Tibial artery (tissue), 4 donors: ENCODE measurements around the gene CASZ1.

Experiments
- DNase-seq, 2 donors: peaks; one replicate each; pipeline ENCODE4 v3.0.0-alpha.2; 2019
- H3K27ac ChIP-seq, 2 donors: fragments of 200-600 bp; sonication (generic) in 1 of 2; 1 replicate in 1 of 2; 2 replicates in 1 of 2; pipeline ENCODE4 v1.5.1; 2018 to 2019; ENCODE audit warnings: mild to moderate bottlenecking in 1 of 2
- H3K27me3 ChIP-seq, 2 donors: fragments of 200-600 bp; sonication (generic) in 1 of 2; one replicate each; pipeline versions ENCODE4 v1.5.1 to v1.6.0; 2016 to 2019
- H3K36me3 ChIP-seq, 3 donors: fragments of 200-600 bp; sonication (generic) in 2 of 3; one replicate each; pipeline ENCODE4 v1.5.1; 2016 to 2019; ENCODE audit warnings: mild to moderate bottlenecking in 2 of 3
- H3K4me1 ChIP-seq, 4 donors: fragments of 200-600 bp; sonication (generic) in 2 of 4; 1 replicate in 3 of 4; 2 replicates in 1 of 4; pipeline ENCODE4 v1.5.1; 2016 to 2019
- H3K4me3 ChIP-seq, 2 donors: fragments of 200-600 bp; sonication (generic) in 1 of 2; 1 replicate in 1 of 2; 2 replicates in 1 of 2; pipeline ENCODE4 v1.5.1; 2018 to 2019; ENCODE audit warnings: mild to moderate bottlenecking in 2 of 2
- H3K9me3 ChIP-seq, 3 donors: fragments of 200-600 bp; sonication (generic) in 1 of 3; one replicate each; pipeline ENCODE4 v1.5.1; 2016 to 2019
- intact Hi-C: fragments of 100-400 bp; cut with DNase I; formaldehyde crosslinking; loops from one replicate; pipeline ENCODE4 v1.15.0; 2023; ENCODE audit warnings: low total_unique reads
- TF ChIP-seq, protein P1 (sequence below), 2 experiments: fragments of 200-600 bp in 1 of 2; fragments of 450-650 bp in 1 of 2; IDR thresholded peaks; one replicate each; pipeline ENCODE4 v1.5.1; 2017 to 2019; ENCODE audit warnings: antibody characterized with exemption in 2 of 2, mild to moderate bottlenecking in 1 of 2, moderate library complexity in 1 of 2

The CASZ1 gene

DNA sequence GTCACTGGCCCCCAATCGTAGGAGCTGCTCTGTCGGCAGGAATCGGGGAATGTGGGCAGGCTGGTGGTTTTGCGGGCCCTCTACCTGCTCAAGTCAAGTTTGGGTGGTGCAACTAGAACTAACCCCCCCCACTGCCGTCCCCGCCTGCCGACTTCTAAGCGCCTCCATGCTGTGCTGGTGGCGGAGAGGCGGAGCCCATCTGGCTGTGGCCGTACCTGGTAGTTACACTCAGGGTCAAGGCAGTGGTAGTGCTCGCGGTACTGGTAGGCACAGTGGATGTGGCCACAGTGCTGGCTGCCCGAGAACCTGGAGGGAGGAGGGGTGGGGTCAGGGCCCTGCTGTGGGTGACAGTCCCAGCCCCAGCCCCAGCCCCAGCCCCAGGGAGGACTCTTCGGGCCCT lies 140.0 kb downstream of the CASZ1 start:
- H3K36me3 ChIP-seq: peaks cover 27 to 96% (median 54%) of the 10 kb centered on the region in 3 donors
- DNase-seq: no peak
- H3K4me3 ChIP-seq: no peak overlapping the region
- H3K4me1 ChIP-seq: peaks cover 0 to 5% (median 0%) of the 10 kb centered on the region in 4 donors
- H3K9me3 ChIP-seq: no peaks in the 10 kb centered on the region
- intact Hi-C loops: no loop called here
- TF ChIP-seq, protein P1, sequence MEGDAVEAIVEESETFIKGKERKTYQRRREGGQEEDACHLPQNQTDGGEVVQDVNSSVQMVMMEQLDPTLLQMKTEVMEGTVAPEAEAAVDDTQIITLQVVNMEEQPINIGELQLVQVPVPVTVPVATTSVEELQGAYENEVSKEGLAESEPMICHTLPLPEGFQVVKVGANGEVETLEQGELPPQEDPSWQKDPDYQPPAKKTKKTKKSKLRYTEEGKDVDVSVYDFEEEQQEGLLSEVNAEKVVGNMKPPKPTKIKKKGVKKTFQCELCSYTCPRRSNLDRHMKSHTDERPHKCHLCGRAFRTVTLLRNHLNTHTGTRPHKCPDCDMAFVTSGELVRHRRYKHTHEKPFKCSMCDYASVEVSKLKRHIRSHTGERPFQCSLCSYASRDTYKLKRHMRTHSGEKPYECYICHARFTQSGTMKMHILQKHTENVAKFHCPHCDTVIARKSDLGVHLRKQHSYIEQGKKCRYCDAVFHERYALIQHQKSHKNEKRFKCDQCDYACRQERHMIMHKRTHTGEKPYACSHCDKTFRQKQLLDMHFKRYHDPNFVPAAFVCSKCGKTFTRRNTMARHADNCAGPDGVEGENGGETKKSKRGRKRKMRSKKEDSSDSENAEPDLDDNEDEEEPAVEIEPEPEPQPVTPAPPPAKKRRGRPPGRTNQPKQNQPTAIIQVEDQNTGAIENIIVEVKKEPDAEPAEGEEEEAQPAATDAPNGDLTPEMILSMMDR (IDR thresholded peaks at IDR 0.05): no peak
- H3K27me3 ChIP-seq: no peaks in the 10 kb centered on the region
- no peak overlapping the region for H3K27ac ChIP-seq

GRCh38 chr1:10655002-10655401 lies 141.4 kb downstream of the CASZ1 start:
- no peaks in the 10 kb centered on the region for H3K27me3 ChIP-seq
- H3K27ac ChIP-seq: no peak overlapping the region
- DNase-seq: no peak
- H3K4me3 ChIP-seq: no peak overlapping the region
- no peaks in the 10 kb centered on the region for H3K9me3 ChIP-seq
- peaks cover 25 to 100% (median 55%) of the 10 kb centered on the region in 3 donors for H3K36me3 ChIP-seq
- intact Hi-C loops: no loop called here
- TF ChIP-seq, protein P1 (IDR thresholded peaks at IDR 0.05): no peak
- peaks cover 0 to 5% (median 0%) of the 10 kb centered on the region in 4 donors for H3K4me1 ChIP-seq

DNA sequence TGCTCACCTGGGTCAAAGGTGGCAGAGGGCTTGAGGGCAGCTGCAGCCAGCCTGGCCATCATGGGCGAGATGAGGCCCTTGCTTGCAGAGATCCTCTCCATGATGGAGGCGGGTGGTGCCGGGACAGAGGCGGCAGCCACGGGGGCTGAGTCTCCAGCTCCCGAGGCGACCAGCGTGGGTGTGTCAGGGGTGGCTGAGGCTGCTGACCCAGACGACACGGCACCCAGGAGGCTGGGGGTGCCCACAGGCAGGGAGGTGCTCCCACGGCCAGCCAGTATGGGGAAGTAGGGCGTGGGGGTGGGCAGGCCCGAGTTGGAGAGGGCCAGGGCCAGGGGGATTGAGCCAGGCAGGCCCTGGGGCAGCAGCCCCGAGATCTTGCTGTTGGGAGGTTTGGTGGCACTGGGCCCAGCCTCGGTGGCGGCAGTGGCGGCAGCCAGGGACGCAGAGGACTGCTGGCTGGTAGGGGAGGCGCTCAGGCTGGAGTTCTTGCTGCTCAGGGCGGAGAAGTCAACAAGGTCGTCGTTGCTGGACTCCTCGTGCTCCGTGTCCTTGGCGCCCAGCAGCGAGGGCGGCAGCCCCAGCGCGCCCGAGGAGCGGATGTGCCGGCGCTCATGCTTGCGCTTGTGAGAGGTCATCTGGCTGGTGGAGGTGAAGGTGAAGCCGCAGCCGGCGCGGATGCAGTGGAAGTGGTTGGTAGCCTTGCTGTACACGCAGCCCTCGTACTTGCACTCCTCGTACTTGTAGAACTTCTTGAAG lies 142.9 kb downstream of the CASZ1 start:
- Histone ChIP-seq H3K4me1 (peaks cover 0 to 5% (median 0%) of the 10 kb centered on the region in 4 donors), H3K27ac (no peak overlapping the region), H3K36me3 (peaks cover 12 to 100% (median 46%) of the 10 kb centered on the region in 3 donors), H3K9me3 (no peaks in the 10 kb centered on the region), H3K4me3 (no peak overlapping the region), H3K27me3 (no peaks in the 10 kb centered on the region)
- TF ChIP-seq, protein P1 (IDR thresholded peaks at IDR 0.05): no peak
- intact Hi-C loops: no loop called here
- no peak for DNase-seq

- no peaks in the 10 kb centered on the region for H3K9me3 ChIP-seq
- H3K4me1 ChIP-seq: peaks cover 0 to 5% (median 0%) of the 10 kb centered on the region in 4 donors
- peaks cover 12 to 100% (median 40%) of the 10 kb centered on the region in 3 donors for H3K36me3 ChIP-seq
- TF ChIP-seq, protein P1 (IDR thresholded peaks at IDR 0.05): no peak
- H3K27me3 ChIP-seq: no peaks in the 10 kb centered on the region
- intact Hi-C loops: no loop called here
- no peak overlapping the region for H3K27ac ChIP-seq
- no peak overlapping the region for H3K4me3 ChIP-seq
- DNase-seq: no peak
Measured at GRCh38 chr1:10652626-10653025, 143.8 kb downstream of the CASZ1 start.

DNA sequence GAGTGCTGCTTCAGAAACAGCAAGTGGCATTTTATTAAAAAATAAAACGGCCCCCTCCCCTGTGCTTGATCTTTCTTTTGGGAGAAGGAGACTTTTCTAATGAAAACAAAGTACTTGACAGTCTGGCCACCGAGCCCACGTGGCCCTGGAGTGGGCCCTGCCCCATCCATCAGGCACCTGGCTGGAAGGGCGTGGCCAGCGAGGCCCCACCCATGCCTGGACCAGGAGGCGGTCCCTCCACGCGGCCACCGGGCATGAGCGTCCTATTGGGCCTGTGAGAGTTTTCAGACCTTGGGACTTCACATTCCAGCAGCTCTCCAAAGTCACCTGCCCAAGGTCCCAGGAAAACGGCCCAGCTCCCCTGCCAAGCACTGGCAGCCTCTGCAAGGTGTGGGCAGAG lies 144.7 kb downstream of the CASZ1 start:
- TF ChIP-seq, protein P1 (IDR thresholded peaks at IDR 0.05): no peak
- DNase-seq: no peak
- no peaks in the 10 kb centered on the region for H3K27me3 ChIP-seq
- intact Hi-C loops: no loop called here
- no peak overlapping the region for H3K4me3 ChIP-seq
- peaks cover 0 to 5% (median 0%) of the 10 kb centered on the region in 4 donors for H3K4me1 ChIP-seq
- peaks cover 12 to 100% (median 40%) of the 10 kb centered on the region in 3 donors for H3K36me3 ChIP-seq
- no peaks in the 10 kb centered on the region for H3K9me3 ChIP-seq
- no peak overlapping the region for H3K27ac ChIP-seq
